GM12878 (cell line): ENCODE results near the gene FAM13C. TPM values are rescaled to one million over a fixed set of nuclear protein-coding genes. Genes with fewer than 3 reads are reported as not detected.

Experiments used
- ATAC-seq: fragments of 200-7000 bp; cut with Tn5 transposase; 3 replicates; pipeline ENCODE4 v1.9.1; 2020; ENCODE audit warnings: mild to moderate bottlenecking, moderate library complexity
- BruUV-seq: library from RNA; stranded (reverse); fragments of 400-500 nt; replicated peaks from 2 replicates; lab custom pipeline; 2021; lab: Mats Ljungman, UMichigan
- CTCF ChIA-PET: fragments of 300-600 bp; sonication (Branson Sonifier 250); formaldehyde crosslinking; extraction: SDS; loops from one replicate; lab custom pipeline; 2021; ENCODE audit warnings: inconsistent platforms; lab: Yijun Ruan, JAX
- POLR2A ChIA-PET: fragments of 350-600 bp; formaldehyde crosslinking; extraction: SDS; loops from one replicate; lab custom pipeline; 2021; ENCODE audit warnings: inconsistent platforms; lab: Charles Lee
- RAD21 ChIA-PET: fragments of 300-600 bp; sonication (Branson Sonifier 250); formaldehyde crosslinking; loops from one replicate; lab custom pipeline; 2023; ENCODE audit warnings: antibody characterized with exemption; ENCODE audit not compliant: unreplicated experiment; lab: Charles Lee
- SMC1A ChIA-PET: fragments of 300-600 bp; sonication (Branson Sonifier 250); formaldehyde crosslinking; loops from one replicate; lab custom pipeline; 2023; ENCODE audit not compliant: unreplicated experiment, uncharacterized antibody; lab: Charles Lee
- DNase-seq: peaks from one replicate; pipeline ENCODE4 v3.0.0-alpha.2; 2011; ENCODE audit warnings: low read depth, low spot score
- FAIRE-seq: peaks from 3 replicates; lab custom pipeline; 2011; peaks lifted over from hg19 to GRCh38; lab: Jason Lieb, UNC
- H2AFZ ChIP-seq: 2 replicates; pipeline ENCODE4 v1.6.0; 2011; ENCODE audit warnings: low read depth, low read length, control low read depth; ENCODE audit not compliant: control insufficient read depth
- H3K27ac ChIP-seq: 2 replicates; pipeline ENCODE4 v1.5.1; 2011; ENCODE audit warnings: control low read depth; ENCODE audit not compliant: control insufficient read depth, insufficient read depth
- H3K27me3 ChIP-seq, 2 experiments: replicated peaks in 1 of 2; 2 replicates each; pipeline versions ENCODE4 v1.6.0 to v1.6.1; 2011; ENCODE audit warnings: low read length in 1 of 2; ENCODE audit not compliant: control insufficient read depth in 2 of 2, insufficient read depth in 2 of 2
- H3K36me3 ChIP-seq, 2 experiments: 2 replicates each; pipeline ENCODE4 v1.5.1; 2011; ENCODE audit warnings: low read length in 1 of 2; ENCODE audit not compliant: control insufficient read depth in 2 of 2, insufficient read depth in 2 of 2
- H3K4me1 ChIP-seq: 2 replicates; pipeline ENCODE4 v1.6.1; 2011; ENCODE audit warnings: mild to moderate bottlenecking, low read length, moderate library complexity, mixed read lengths; ENCODE audit not compliant: control insufficient read depth, insufficient read depth
- H3K4me2 ChIP-seq: 2 replicates; pipeline ENCODE4 v1.6.0; 2011; ENCODE audit warnings: control low read depth; ENCODE audit not compliant: control insufficient read depth, insufficient read depth
- H3K4me3 ChIP-seq: fragments of 200-600 bp; sonication (generic); 2 replicates; pipeline ENCODE4 v1.5.1; 2016
- H3K79me2 ChIP-seq: 2 replicates; pipeline ENCODE4 v1.6.0; 2011; ENCODE audit warnings: low read length; ENCODE audit not compliant: control insufficient read depth, insufficient read depth
- H3K9ac ChIP-seq: 2 replicates; pipeline ENCODE4 v1.8.0; 2011; ENCODE audit warnings: low read length, control low read depth, mixed read lengths; ENCODE audit not compliant: control insufficient read depth, insufficient read depth
- H3K9me3 ChIP-seq: replicated peaks from 3 replicates; pipeline ENCODE4 v1.5.1; 2011; ENCODE audit warnings: mild to moderate bottlenecking, low read length; ENCODE audit not compliant: control insufficient read depth, insufficient read depth
- H4K20me1 ChIP-seq: 2 replicates; pipeline ENCODE4 v1.6.0; 2011; ENCODE audit not compliant: control insufficient read depth, insufficient read depth
- CBX3 ChIP-seq: fragments of 200-600 bp; sonication (generic); IDR thresholded peaks from 2 replicates; pipeline ENCODE4 v1.6.1; 2016; ENCODE audit warnings: low read depth, borderline replicate concordance
- CUX1 ChIP-seq: IDR thresholded peaks from 2 replicates; pipeline ENCODE4 v1.6.1; 2012; ENCODE audit warnings: improper control_type of control experiment, low read depth, low read length; ENCODE audit not compliant: insufficient replicate concordance
- ETV6 ChIP-seq, 2 experiments: fragments of 450-650 bp in 1 of 2; IDR thresholded peaks in 1 of 2; conservative IDR thresholded peaks in 1 of 2; 2 replicates each; pipeline ENCODE4 v1.6.1; 2014; ENCODE audit warnings: antibody characterized with exemption in 1 of 2, borderline replicate concordance in 1 of 2, low read depth in 1 of 2, mild to moderate bottlenecking in 1 of 2, moderate library complexity in 1 of 2
- IRF3 ChIP-seq: fragments of 450-650 bp; IDR thresholded peaks from 2 replicates; pipeline ENCODE4 v1.6.1; 2014; ENCODE audit warnings: mild to moderate bottlenecking
- MEF2A ChIP-seq: IDR thresholded peaks from 2 replicates; pipeline ENCODE4 v1.6.1; 2011; ENCODE audit warnings: low read depth, mild to moderate bottlenecking, low read length, moderate library complexity; ENCODE audit not compliant: insufficient read depth
- WGBS: methylation state at CpG from one replicate; pipeline ENCODE4 v1.1.6; 2016; ENCODE audit warnings: low lambda C conversion rate; ENCODE audit not compliant: insufficient replicate concordance, insufficient coverage; ENCODE audit errors: missing lambda C conversion rate; 5-methylcytosine and 5-hydroxymethylcytosine counted together
- in situ Hi-C: fragments of 300-500 bp; cut with MboI; formaldehyde crosslinking; loops from 9 replicates; pipeline ENCODE4 v1.14.3; 2018; ENCODE audit warnings: mixed read lengths
- intact Hi-C: fragments of 100-400 bp; cut with micrococcal nuclease; formaldehyde crosslinking; loops from one replicate; pipeline ENCODE4 v1.14.2; 2022; ENCODE audit not compliant: unreplicated experiment
- polyA plus RNA-seq, 11 experiments: library from polyadenylated mRNA; depleted of rRNA in 4 of 11; unstranded in 6 of 11; stranded (reverse) in 5 of 11; fragments of >200 nt; fragmentation: Nextera tagmentation in 4 of 11; fragmentation: Illumina TruSeq in 1 of 11; extraction: Ambion mirVana in 4 of 11; extraction: Trizol in 1 of 11; gene quantifications; 1 replicate in 1 of 11; 2 replicates in 10 of 11; pipeline versions ENCODE4 v1.2.1 to v1.2.3, GENCODE V29; 2011 to 2016; ENCODE audit warnings: inconsistent platforms in 2 of 11, missing spikeins in 2 of 11, low read depth in 1 of 11
- total RNA-seq, 4 experiments: library from RNA; depleted of rRNA in 3 of 4; stranded (reverse); fragments of >200 nt in 3 of 4; fragmentation: Illumina TruSeq in 1 of 4; extraction: Trizol in 1 of 4; gene quantifications; 2 replicates each; pipeline versions ENCODE4 v1.2.1 to v1.2.3, GENCODE V29; 2013 to 2021

Gene FAM13C
- total and polyA plus RNA-seq, 10 of the 15 experiments (the other 5 are each of a cell fraction or from before 2014, with no cell fraction given): 0.04 to 0.31 (median 0.13) TPM; not detected in 5

- TF ChIP-seq CUX1 (no peak), ETV6 (conservative IDR thresholded peaks at IDR 0.05 in 1 of 2, IDR thresholded peaks at IDR 0.05 in 1 of 2; ENCODE audit: borderline replicate concordance in 1 of 2, low read depth in 1 of 2) (no peak), MEF2A (no peak)
These were observed 19.3 kb upstream of the FAM13C start (continued) for GRCh38 chr10:59381687-59382086.

GRCh38 chr10:59376846-59377245 is 14.5 kb upstream of the FAM13C start:
- ChIA-PET RAD21 (no interaction called here), CTCF (interaction anchor here (0.6 kb wide), 1 partner anchor 128 kb away, joined by 4 read pairs; no protein-coding TSS in a partner anchor), POLR2A (no interaction called here), SMC1A (no interaction called here)
- intact Hi-C loops (no loop called here), in situ Hi-C loops (no loop called here)
- DNase-seq (no peak), FAIRE-seq (no peak), ATAC-seq (no peak)
- H3K4me1 ChIP-seq: no peaks in the 10 kb centered on the region
- H2AFZ ChIP-seq: no peak overlapping the region
- 6% methylated on average over 3 of the region's 3 CpGs for WGBS
- no peaks in the 10 kb centered on the region for H3K27me3 ChIP-seq
- no peak for TF ChIP-seq IRF3
- TF ChIP-seq CBX3: no peak
- H3K36me3 ChIP-seq: no peaks in the 10 kb centered on the region
- no TSS peak for BruUV-seq
- no peaks in the 10 kb centered on the region for H4K20me1 ChIP-seq
- H3K27ac ChIP-seq: no peak overlapping the region
- no peaks in the 10 kb centered on the region for H3K9me3 ChIP-seq
- no peaks in the 10 kb centered on the region for H3K79me2 ChIP-seq
- H3K9ac ChIP-seq: no peak overlapping the region
- no peak overlapping the region for H3K4me3 ChIP-seq
- no peak overlapping the region for H3K4me2 ChIP-seq
